NCI-H1930 (cell line): ENCODE measurements around the gene HABP4.

Experiments used
- DNase-seq, 2 experiments: peaks; one replicate each; lab custom pipeline; 2025; lab: John Stamatoyannopoulos, UW

The HABP4 gene

DNA sequence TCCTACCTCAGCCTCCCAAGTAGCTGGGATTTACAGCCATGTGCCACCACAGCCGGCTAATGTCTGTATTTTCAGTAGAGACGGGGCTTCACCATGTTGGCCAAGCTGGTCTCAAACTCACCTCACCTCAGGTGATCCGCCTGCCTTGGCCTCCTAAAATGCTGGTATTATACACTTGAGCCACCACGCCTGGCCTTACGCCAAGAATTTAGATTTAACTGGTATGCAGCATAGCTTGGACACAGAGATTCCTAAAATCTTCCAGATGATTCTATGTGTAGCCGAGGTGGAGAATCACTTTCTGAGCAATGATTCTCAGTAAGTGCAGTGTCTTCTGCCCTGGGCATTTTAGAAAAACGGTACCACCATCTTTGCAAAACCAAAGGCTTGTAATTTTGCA lies 74.1 kb downstream of the HABP4 start:
- DNase-seq: no peak

DNA sequence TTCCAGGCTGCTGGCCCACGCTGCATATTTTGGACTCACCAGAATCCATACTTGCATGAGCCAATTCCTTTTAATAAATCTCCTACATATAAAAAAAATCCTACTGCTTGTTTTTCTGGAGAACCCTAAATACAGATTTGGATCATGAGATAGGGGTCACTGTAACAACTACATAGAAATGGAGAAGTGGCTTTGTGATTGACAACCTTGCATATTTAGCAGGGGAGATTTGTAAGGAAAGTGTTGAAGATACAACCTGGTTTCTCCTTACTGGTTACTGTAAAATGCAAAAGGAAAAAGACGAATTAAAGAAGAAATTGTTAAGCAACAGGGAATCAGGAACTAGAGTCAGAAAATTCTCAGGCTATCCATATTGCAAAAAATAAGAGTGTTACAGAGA lies 74.8 kb downstream of the HABP4 start:
- DNase-seq: no peak

DNA sequence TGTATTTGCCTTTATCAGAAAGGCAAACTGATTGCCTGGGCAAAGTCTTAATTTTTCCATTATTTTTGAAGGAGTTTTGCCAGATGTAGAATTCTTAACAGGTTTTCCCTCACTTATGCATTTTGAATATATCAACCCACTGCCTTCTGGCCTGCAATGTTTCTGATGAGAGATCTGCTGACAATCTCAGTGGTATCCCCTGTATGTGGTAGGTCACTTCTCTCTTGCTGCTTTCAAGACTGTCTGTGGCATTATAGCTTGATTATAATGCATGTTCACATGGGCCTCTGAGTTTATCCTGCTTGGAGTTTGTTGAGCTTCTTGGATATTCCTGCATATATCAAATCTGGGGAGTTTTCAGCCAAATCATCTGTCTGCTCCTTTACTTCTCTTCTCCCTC lies 82.2 kb downstream of the HABP4 start:
- no peak for DNase-seq

DNA sequence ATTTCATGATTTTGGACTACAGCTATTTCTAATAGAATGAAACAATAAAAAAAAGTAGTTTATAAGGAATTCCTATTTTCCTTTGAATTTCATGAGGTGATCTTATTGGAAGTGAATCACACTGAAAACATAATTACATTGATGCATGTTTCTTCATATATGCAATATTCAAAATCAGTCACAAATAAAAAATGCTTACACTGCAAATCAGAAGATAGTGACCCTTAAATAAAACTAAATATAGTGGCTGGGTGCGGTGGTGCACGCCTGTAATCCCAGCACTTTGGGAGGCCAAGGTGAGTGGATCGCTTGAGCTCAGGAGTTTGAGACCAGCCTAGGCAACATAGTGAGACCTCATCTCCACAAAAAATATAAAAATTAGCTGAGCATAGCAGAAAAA lies 90.1 kb downstream of the HABP4 start:
- no peak for DNase-seq
